Breast epithelium (tissue), 4 donors: Measurements from ENCODE around the gene ZKSCAN5. TPM values are rescaled to one million over a fixed set of nuclear protein-coding genes. Genes with fewer than 3 reads are reported as not detected.

Experiments
- DNase-seq, 2 donors: peaks; one replicate each; pipeline ENCODE4 v3.0.0-alpha.2; 2019; ENCODE audit warnings: low spot score in 2 of 2
- H3K27ac ChIP-seq, 2 donors: fragments of 200-600 bp; sonication (generic) in 1 of 2; one replicate each; pipeline ENCODE4 v1.5.1; 2016 to 2019; ENCODE audit warnings: mild to moderate bottlenecking in 1 of 2
- H3K27me3 ChIP-seq, 2 donors: fragments of 200-600 bp; sonication (generic) in 1 of 2; one replicate each; pipeline versions ENCODE4 v1.5.1 to v1.6.0; 2017 to 2019; ENCODE audit warnings: control low read depth in 1 of 2, mild to moderate bottlenecking in 1 of 2
- H3K36me3 ChIP-seq: fragments of 200-600 bp; one replicate; pipeline ENCODE4 v1.5.1; 2019
- H3K4me1 ChIP-seq, 2 donors: fragments of 200-600 bp; sonication (generic); one replicate each; pipeline ENCODE4 v1.5.1; 2016 to 2019; ENCODE audit warnings: control low read depth in 1 of 2
- H3K4me3 ChIP-seq, 3 donors: fragments of 200-600 bp; sonication (generic); 1 replicate in 2 of 3; 2 replicates in 1 of 3; pipeline ENCODE4 v1.5.1; 2016 to 2019; ENCODE audit warnings: mild to moderate bottlenecking in 3 of 3, moderate library complexity in 2 of 3
- H3K9me3 ChIP-seq, 2 donors: fragments of 200-600 bp; sonication (generic) in 1 of 2; one replicate each; pipeline ENCODE4 v1.5.1; 2016 to 2019; ENCODE audit warnings: control low read depth in 1 of 2
- CTCF ChIP-seq, 3 donors: fragments of 450-650 bp; IDR thresholded peaks; one replicate each; pipeline ENCODE4 v1.5.1; 2016 to 2017; ENCODE audit warnings: antibody characterized with exemption in 3 of 3, mild to moderate bottlenecking in 3 of 3, moderate library complexity in 3 of 3
- POLR2A ChIP-seq: fragments of 450-650 bp; IDR thresholded peaks from one replicate; pipeline ENCODE4 v1.6.1; 2016; ENCODE audit warnings: antibody characterized with exemption, mild to moderate bottlenecking, moderate library complexity
- POLR2AphosphoS5 ChIP-seq, 3 donors: sonication (generic); formaldehyde crosslinking; IDR thresholded peaks; one replicate each; pipeline ENCODE4 v1.6.1; 2017; ENCODE audit warnings: antibody characterized with exemption in 3 of 3
- intact Hi-C: fragments of 100-400 bp; cut with DNase I; formaldehyde crosslinking; loops from one replicate; pipeline ENCODE4 v1.15.1; 2023; ENCODE audit warnings: low total_unique reads
- total RNA-seq, 3 donors: library from RNA; depleted of rRNA; stranded (reverse); fragments of >200 nt; gene quantifications; one replicate each; pipeline ENCODE4 v1.1.0, GENCODE V29; 2016

The ZKSCAN5 gene
- total RNA-seq, 3 donors from 2014 or later, result 7.5 to 11.0 (median 8.0) TPM

GRCh38 chr7:99478464-99479440 lies 25.7 kb upstream of the ZKSCAN5 start:
- Histone ChIP-seq H3K36me3 (no peaks in the 10 kb centered on the region), H3K4me1 (peaks cover 0 to under 1% of the 10 kb centered on the region in 2 donors), H3K27me3 (no peaks in the 10 kb centered on the region), H3K27ac (peak overlapping the region in 1 of 2 donors; percentile 10), H3K9me3 (no peaks in the 10 kb centered on the region), H3K4me3 (no peak overlapping the region)
- TF ChIP-seq POLR2AphosphoS5 (IDR thresholded peaks at IDR 0.05) (no peak), CTCF (IDR thresholded peaks at IDR 0.05) (no peak), POLR2A (no peak)
- no peak for DNase-seq
- intact Hi-C loops, result no loop called here

- Histone ChIP-seq H3K27ac (peak overlapping the region in 1 of 2 donors; percentile 29), H3K27me3 (no peaks in the 10 kb centered on the region), H3K36me3 (no peaks in the 10 kb centered on the region), H3K9me3 (no peaks in the 10 kb centered on the region), H3K4me3 (no peak overlapping the region), H3K4me1 (no peaks in the 10 kb centered on the region)
- intact Hi-C loops, result no loop called here
- TF ChIP-seq POLR2A, result no peak
- TF ChIP-seq CTCF (IDR thresholded peaks at IDR 0.05), result no peak
- TF ChIP-seq POLR2AphosphoS5 (IDR thresholded peaks at IDR 0.05), result no peak
- no peak for DNase-seq
Observed at GRCh38 chr7:99485094-99485493, 19.4 kb upstream of the ZKSCAN5 start.

- no peak for TF ChIP-seq POLR2AphosphoS5 (IDR thresholded peaks at IDR 0.05)
- no peak for TF ChIP-seq POLR2A
- TF ChIP-seq CTCF (IDR thresholded peaks at IDR 0.05), result no peak
- H3K4me1 ChIP-seq, result no peaks in the 10 kb centered on the region
- H3K9me3 ChIP-seq, result peaks cover 16 to 19% of the 10 kb centered on the region in 2 donors
- intact Hi-C loops, result no loop called here
- H3K27me3 ChIP-seq, result no peaks in the 10 kb centered on the region
- peaks cover 15% of the 10 kb centered on the region for H3K36me3 ChIP-seq
- H3K4me3 ChIP-seq, result no peak overlapping the region
- H3K27ac ChIP-seq, result no peak overlapping the region
- no peak for DNase-seq
Observed at GRCh38 chr7:99489235-99489634, 15.2 kb upstream of the ZKSCAN5 start.

GRCh38 chr7:99490878-99491277 lies 13.6 kb upstream of the ZKSCAN5 start:
- H3K4me1 ChIP-seq, result no peaks in the 10 kb centered on the region
- H3K27me3 ChIP-seq, result no peaks in the 10 kb centered on the region
- peaks cover 22 to 29% of the 10 kb centered on the region in 2 donors for H3K9me3 ChIP-seq
- intact Hi-C loops, result no loop called here
- no peak overlapping the region for H3K4me3 ChIP-seq
- H3K27ac ChIP-seq, result no peak overlapping the region
- peaks cover 18% of the 10 kb centered on the region for H3K36me3 ChIP-seq
- no peak for TF ChIP-seq CTCF (IDR thresholded peaks at IDR 0.05)
- TF ChIP-seq POLR2A, result no peak
- no peak for TF ChIP-seq POLR2AphosphoS5 (IDR thresholded peaks at IDR 0.05)
- DNase-seq, result no peak

- Histone ChIP-seq H3K27me3 (no peaks in the 10 kb centered on the region), H3K36me3 (peaks cover 18% of the 10 kb centered on the region), H3K4me3 (peak overlapping the region in 1 of 3 donors; percentile 22), H3K4me1 (peaks cover 0 to 9% of the 10 kb centered on the region in 2 donors), H3K27ac (no peak overlapping the region), H3K9me3 (peaks cover 22 to 29% of the 10 kb centered on the region in 2 donors)
- no peak for TF ChIP-seq CTCF (IDR thresholded peaks at IDR 0.05)
- no peak for TF ChIP-seq POLR2A
- no peak for TF ChIP-seq POLR2AphosphoS5 (IDR thresholded peaks at IDR 0.05)
- no peak for DNase-seq
- intact Hi-C loops, result no loop called here
Observed at GRCh38 chr7:99493823-99494222, 10.6 kb upstream of the ZKSCAN5 start.
